SU-DHL-6 (cell line): ENCODE measurements around the gene RANGRF.
"Not testable (repeated sequence)": the region's sequence is repeated elsewhere in the genome, so short reads cannot be mapped to it uniquely, and the experiment has no call there.

Experiments
- EZH2phosphoT487 ChIP-seq: fragments of 200-600 bp; sonication (generic), shearing (Covaris generic); conservative IDR thresholded peaks from 2 replicates; pipeline ENCODE4 v1.6.1; 2018; ENCODE audit warnings: mild to moderate bottlenecking, antibody characterized with exemption, low read length, moderate library complexity, mixed read lengths
- TF ChIP-seq, protein P1 (sequence below): fragments of 200-600 bp; sonication (generic); IDR thresholded peaks from one replicate; pipeline ENCODE4 v1.5.1; 2017; ENCODE audit warnings: antibody characterized with exemption, mild to moderate bottlenecking, low read length, moderate library complexity; ENCODE audit not compliant: insufficient read depth, poor library complexity, severe bottlenecking

DNA sequence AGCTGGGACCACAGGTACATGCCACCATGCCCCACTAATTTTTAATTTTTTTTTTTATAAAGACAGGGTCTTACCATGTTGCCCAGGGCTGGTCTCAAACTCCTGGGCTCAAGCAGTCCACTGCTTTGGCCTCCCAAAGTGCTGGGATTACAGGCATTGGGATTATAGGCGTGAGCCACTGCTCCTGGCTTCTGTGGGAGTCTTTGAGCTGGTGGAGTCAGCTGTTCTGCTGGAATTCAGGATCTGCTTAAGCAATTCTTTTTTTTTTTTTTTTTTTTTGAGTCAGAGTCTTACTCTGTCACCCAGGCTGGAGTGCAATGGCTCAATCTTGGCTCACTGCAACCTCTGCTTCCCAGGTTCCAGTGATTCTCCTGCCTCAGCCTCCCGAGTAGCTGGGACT, 37.1 kb upstream of the RANGRF start:
- TF ChIP-seq, protein P1, sequence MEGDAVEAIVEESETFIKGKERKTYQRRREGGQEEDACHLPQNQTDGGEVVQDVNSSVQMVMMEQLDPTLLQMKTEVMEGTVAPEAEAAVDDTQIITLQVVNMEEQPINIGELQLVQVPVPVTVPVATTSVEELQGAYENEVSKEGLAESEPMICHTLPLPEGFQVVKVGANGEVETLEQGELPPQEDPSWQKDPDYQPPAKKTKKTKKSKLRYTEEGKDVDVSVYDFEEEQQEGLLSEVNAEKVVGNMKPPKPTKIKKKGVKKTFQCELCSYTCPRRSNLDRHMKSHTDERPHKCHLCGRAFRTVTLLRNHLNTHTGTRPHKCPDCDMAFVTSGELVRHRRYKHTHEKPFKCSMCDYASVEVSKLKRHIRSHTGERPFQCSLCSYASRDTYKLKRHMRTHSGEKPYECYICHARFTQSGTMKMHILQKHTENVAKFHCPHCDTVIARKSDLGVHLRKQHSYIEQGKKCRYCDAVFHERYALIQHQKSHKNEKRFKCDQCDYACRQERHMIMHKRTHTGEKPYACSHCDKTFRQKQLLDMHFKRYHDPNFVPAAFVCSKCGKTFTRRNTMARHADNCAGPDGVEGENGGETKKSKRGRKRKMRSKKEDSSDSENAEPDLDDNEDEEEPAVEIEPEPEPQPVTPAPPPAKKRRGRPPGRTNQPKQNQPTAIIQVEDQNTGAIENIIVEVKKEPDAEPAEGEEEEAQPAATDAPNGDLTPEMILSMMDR = not testable (repeated sequence)
- not testable (repeated sequence) for TF ChIP-seq EZH2phosphoT487
